ENCODE data around the gene ADGRV1. TPM values are rescaled to one million over a fixed set of nuclear protein-coding genes. Genes with fewer than 3 reads are reported as not detected.

ADGRV1 gene
- total and polyA plus RNA-seq, 9 of the 15 experiments (the other 6 are each of a cell fraction or from before 2014, with no cell fraction given): 21.7 to 156 (median 58.2) TPM

DNA sequence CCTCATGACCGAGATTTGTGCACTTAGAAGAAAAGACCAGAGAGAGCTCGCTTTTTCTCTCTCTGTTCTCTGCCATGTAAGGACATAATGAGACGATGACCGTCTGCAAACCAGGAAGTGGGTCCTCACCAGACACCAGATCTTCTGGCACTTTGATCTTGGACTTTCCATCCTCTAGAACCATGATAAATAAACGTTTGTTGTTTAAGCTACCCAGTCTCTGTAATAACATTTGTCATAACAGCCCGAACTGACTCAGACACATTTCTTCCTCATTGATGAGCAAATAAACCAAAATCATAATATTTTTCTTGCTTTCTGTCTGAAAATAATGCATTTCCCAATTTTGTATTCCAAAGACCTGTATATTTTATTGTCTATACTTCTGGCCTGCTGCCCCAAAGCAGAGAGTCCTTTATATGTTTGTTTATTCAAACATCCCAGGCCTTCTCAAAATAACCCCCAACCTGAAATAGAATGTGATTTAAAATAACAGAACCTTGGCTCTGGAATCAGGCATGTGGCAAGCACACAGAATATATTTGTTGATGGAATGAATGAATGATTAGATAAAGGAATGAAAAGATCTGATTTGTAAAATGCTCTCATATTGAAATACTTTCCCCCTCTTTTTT, 396.5 kb downstream of the ADGRV1 start:
- H3K9me1 ChIP-seq (ENCODE audit: control insufficient read depth, insufficient read depth, low read length): no peaks in the 10 kb centered on the region
- CTCF ChIA-PET (ENCODE audit: low intra/inter-chr PET ratio): no interaction called here
- H3K36me3 ChIP-seq (ENCODE audit: control insufficient read depth, insufficient read depth, low read length): no peaks in the 10 kb centered on the region
- ATAC-seq: no peak
- BruUV-seq (replicated peaks): no TSS peak
- no peaks in the 10 kb centered on the region for H4K20me1 ChIP-seq (replicated peaks; ENCODE audit: control insufficient read depth, insufficient read depth, low read length)
- H3K9ac ChIP-seq (ENCODE audit: insufficient read depth in 1 of 2, low read depth in 2 of 2, low read length in 2 of 2): no peak overlapping the region
- no peak overlapping the region for H3K4me3 ChIP-seq
- intact Hi-C loops (cut with micrococcal nuclease): no loop called here
- 76% methylated on average over 6 of the region's 6 CpGs for WGBS (ENCODE audit: insufficient coverage, low coverage, missing lambda C conversion rate)
- POLR2A ChIA-PET: no interaction called here
- DNase-seq (ENCODE audit: extremely low read depth in 1 of 4, low spot score in 3 of 4): no peak
- H2AFZ ChIP-seq (ENCODE audit: low read depth, low read length): no peak overlapping the region
- in situ Hi-C loops (cut with MboI): no loop called here
- no peaks in the 10 kb centered on the region for H3K79me2 ChIP-seq (ENCODE audit: control insufficient read depth, insufficient read depth, low read length)
- FAIRE-seq: no peak
- no peak overlapping the region for H3K4me2 ChIP-seq (ENCODE audit: insufficient read depth, low read length)
- TF ChIP-seq STAG1 (CRISPR knock-in tag; IDR thresholded peaks at IDR 0.05; ENCODE audit: borderline replicate concordance) (no peak), PTBP1 (IDR thresholded peaks at IDR 0.05; ENCODE audit: low read depth, low read length) (no peak), KLF10 (CRISPR knock-in tag; IDR thresholded peaks at IDR 0.05) (no peak), ETS2 (tag; IDR thresholded peaks at IDR 0.05; ENCODE audit: borderline replicate concordance, poor library complexity, severe bottlenecking) (no peak), MYBL2 (IDR thresholded peaks at IDR 0.05; ENCODE audit: low read depth) (no peak), MYBL2 (CRISPR knock-in tag; IDR thresholded peaks at IDR 0.05; ENCODE audit: borderline replicate concordance) (no peak)
- TF ChIP-seq, protein P1, sequence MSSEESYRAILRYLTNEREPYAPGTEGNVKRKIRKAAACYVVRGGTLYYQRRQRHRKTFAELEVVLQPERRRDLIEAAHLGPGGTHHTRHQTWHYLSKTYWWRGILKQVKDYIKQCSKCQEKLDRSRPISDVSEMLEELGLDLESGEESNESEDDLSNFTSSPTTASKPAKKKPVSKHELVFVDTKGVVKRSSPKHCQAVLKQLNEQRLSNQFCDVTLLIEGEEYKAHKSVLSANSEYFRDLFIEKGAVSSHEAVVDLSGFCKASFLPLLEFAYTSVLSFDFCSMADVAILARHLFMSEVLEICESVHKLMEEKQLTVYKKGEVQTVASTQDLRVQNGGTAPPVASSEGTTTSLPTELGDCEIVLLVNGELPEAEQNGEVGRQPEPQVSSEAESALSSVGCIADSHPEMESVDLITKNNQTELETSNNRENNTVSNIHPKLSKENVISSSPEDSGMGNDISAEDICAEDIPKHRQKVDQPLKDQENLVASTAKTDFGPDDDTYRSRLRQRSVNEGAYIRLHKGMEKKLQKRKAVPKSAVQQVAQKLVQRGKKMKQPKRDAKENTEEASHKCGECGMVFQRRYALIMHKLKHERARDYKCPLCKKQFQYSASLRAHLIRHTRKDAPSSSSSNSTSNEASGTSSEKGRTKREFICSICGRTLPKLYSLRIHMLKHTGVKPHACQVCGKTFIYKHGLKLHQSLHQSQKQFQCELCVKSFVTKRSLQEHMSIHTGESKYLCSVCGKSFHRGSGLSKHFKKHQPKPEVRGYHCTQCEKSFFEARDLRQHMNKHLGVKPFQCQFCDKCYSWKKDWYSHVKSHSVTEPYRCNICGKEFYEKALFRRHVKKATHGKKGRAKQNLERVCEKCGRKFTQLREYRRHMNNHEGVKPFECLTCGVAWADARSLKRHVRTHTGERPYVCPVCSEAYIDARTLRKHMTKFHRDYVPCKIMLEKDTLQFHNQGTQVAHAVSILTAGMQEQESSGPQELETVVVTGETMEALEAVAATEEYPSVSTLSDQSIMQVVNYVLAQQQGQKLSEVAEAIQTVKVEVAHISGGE (CRISPR knock-in tag; IDR thresholded peaks at IDR 0.05): no peak
- no peaks in the 10 kb centered on the region for H3K9me3 ChIP-seq (replicated peaks; ENCODE audit: control insufficient read depth, insufficient read depth, low read depth, low read length)
- no peaks in the 10 kb centered on the region for H3K27me3 ChIP-seq (ENCODE audit: control insufficient read depth in 2 of 2, insufficient read depth in 2 of 2, low read length in 2 of 2)
- no peaks in the 10 kb centered on the region for H3K4me1 ChIP-seq (replicated peaks in 1 of 2; ENCODE audit: control insufficient read depth in 2 of 2, insufficient read depth in 2 of 2, low read length in 2 of 2)
- H3K27ac ChIP-seq (ENCODE audit: extremely low read depth, low read depth, low read length): no peak overlapping the region

All from K562 (cell line).